K562 (cell line): ENCODE results near the gene KDM2B. TPM values are rescaled to one million over a fixed set of nuclear protein-coding genes. Genes with fewer than 3 reads are reported as not detected.

Experiments used
- FOXJ3 ChIP-seq: sonication (generic); formaldehyde crosslinking; IDR thresholded peaks from 2 replicates; pipeline ENCODE4 v1.4.0; 2020; ENCODE audit warnings: mild to moderate bottlenecking, missing genetic modification reagents
- HDAC8 ChIP-seq: fragments of 450-650 bp; IDR thresholded peaks from 2 replicates; pipeline ENCODE4 v1.6.1; 2016; ENCODE audit warnings: mild to moderate bottlenecking, missing genetic modification characterization, moderate library complexity, missing compliant biosample characterization
- MEIS2 ChIP-seq: fragments of 450-650 bp; IDR thresholded peaks from 2 replicates; pipeline ENCODE4 v1.6.1; 2014; ENCODE audit warnings: mild to moderate bottlenecking; ENCODE audit not compliant: partially characterized antibody
- MYNN ChIP-seq, 2 experiments: sonication (generic); formaldehyde crosslinking in 1 of 2; IDR thresholded peaks; 2 replicates each; pipeline versions ENCODE4 v1.5.0 to v1.6.1; 2016 to 2020; ENCODE audit warnings: antibody characterized with exemption in 1 of 2, missing genetic modification reagents in 1 of 2
- NRF1 ChIP-seq, 2 experiments: fragments of 450-650 bp; IDR thresholded peaks in 1 of 2; conservative IDR thresholded peaks in 1 of 2; 2 replicates each; pipeline ENCODE4 v1.6.1; 2014; ENCODE audit warnings: mild to moderate bottlenecking in 2 of 2
- TEAD4 ChIP-seq, 2 experiments: sonication (generic) in 1 of 2; formaldehyde crosslinking in 1 of 2; IDR thresholded peaks; 2 replicates each; pipeline versions ENCODE4 v1.6.1 to v1.8.0; 2012 to 2022; ENCODE audit warnings: borderline replicate concordance in 1 of 2, inconsistent platforms in 1 of 2, low read length in 1 of 2, mild to moderate bottlenecking in 1 of 2, missing genetic modification reagents in 1 of 2
- ZNF586 ChIP-seq: fragments of 450-650 bp; formaldehyde crosslinking; conservative IDR thresholded peaks from 2 replicates; pipeline ENCODE4 v1.4.0; 2020; ENCODE audit warnings: mild to moderate bottlenecking, moderate library complexity
- ZNF778 ChIP-seq: fragments of 450-650 bp; formaldehyde crosslinking; IDR thresholded peaks from 2 replicates; pipeline ENCODE4 v1.4.0; 2020; ENCODE audit warnings: mild to moderate bottlenecking, moderate library complexity
- polyA plus RNA-seq, 8 experiments: library from polyadenylated mRNA; depleted of rRNA in 4 of 8; stranded (reverse) in 5 of 8; unstranded in 3 of 8; fragments of >200 nt; fragmentation: Nextera tagmentation in 2 of 8; fragmentation: Illumina TruSeq in 1 of 8; extraction: Ambion mirVana in 2 of 8; extraction: Trizol in 1 of 8; gene quantifications; 2 replicates each; pipeline versions ENCODE4 v1.2.1 to v1.2.3, GENCODE V29; 2011 to 2014; ENCODE audit warnings: inconsistent platforms in 1 of 8, missing spikeins in 1 of 8
- total RNA-seq, 7 experiments: library from RNA; depleted of rRNA in 6 of 7; stranded (reverse); fragments of >200 nt in 6 of 7; fragmentation: Illumina TruSeq in 2 of 7; extraction: Trizol in 2 of 7; gene quantifications; 2 replicates each; pipeline versions ENCODE4 v1.2.1 to v1.2.3, GENCODE V29; 2011 to 2021; ENCODE audit warnings: low replicate concordance in 1 of 7
- TF ChIP-seq, protein P1 (sequence below): fragments of 250-450 bp; sonication (Bioruptor Pico); IDR thresholded peaks from 2 replicates; pipeline ENCODE4 v1.5.0; 2020; ENCODE audit warnings: mild to moderate bottlenecking
- TF ChIP-seq, protein P2 (sequence below): fragments of 450-650 bp; formaldehyde crosslinking; IDR thresholded peaks from 2 replicates; pipeline ENCODE4 v1.4.0; 2022; ENCODE audit warnings: missing genetic modification characterization
- TF ChIP-seq, protein P3 (sequence below), 2 experiments: fragments of 150-350 bp in 1 of 2; IDR thresholded peaks; 2 replicates each; pipeline ENCODE4 v1.6.1; 2012 to 2016; ENCODE audit warnings: low read depth in 2 of 2, low read length in 2 of 2, mild to moderate bottlenecking in 1 of 2, moderate library complexity in 1 of 2
- TF ChIP-seq, protein P4 (sequence below): fragments of 450-650 bp; conservative IDR thresholded peaks from 2 replicates; pipeline ENCODE4 v1.6.1; 2016; ENCODE audit warnings: missing genetic modification characterization, low read depth, mild to moderate bottlenecking, missing compliant biosample characterization, moderate library complexity
- TF ChIP-seq, protein P5 (sequence below): sonication (generic); formaldehyde crosslinking; IDR thresholded peaks from 2 replicates; pipeline ENCODE4 v1.8.0; 2022; ENCODE audit warnings: mild to moderate bottlenecking, missing genetic modification reagents
- TF ChIP-seq, protein P6 (sequence below): fragments of 450-650 bp; formaldehyde crosslinking; IDR thresholded peaks from 2 replicates; pipeline ENCODE4 v1.4.0; 2020; ENCODE audit warnings: mild to moderate bottlenecking, moderate library complexity

KDM2B gene
- total and polyA plus RNA-seq, 9 of the 15 experiments (the other 6 are each of a cell fraction or from before 2014, with no cell fraction given) = 7.4 to 50.5 (median 22.5) TPM

DNA sequence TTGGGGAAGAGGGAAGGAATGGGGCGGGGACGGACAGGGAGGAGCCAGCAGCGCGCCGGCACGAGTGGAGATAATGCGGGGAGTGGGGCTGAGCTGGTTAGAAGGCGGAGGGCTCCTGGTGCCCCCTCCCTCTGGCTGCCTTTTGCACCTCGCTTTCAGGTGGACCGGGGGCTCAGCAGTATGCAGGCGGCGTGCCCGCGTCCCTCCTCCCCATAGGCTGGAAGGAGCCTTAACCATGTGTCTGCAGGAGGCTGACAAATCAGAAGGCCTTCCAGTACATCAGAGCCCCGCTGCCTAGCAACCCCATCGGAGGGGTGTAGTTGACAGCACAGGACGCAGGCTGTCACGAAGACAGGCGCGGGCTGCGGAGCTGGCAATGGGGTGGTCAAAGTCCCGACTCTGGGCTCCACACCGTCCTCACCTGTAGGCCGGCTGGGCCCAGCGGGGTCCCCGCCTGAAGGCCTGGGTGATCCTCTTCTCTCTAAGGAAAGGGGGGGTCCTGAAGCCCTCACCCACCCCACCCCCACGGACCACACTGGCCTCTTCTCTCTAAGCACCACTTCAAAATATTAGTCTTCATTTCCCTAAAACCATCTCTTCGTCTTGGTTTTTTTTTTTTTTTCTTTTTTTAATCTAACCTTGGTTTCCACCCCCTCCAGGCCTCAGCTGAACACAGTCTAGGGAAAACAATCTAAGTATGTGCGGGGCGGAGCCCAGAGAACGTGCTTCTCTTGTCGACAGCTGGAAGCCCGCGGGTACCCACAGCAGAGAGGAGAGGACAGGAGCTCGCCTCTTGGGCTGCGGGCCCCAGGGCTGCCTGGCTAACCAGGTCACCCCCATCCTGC is 44.5 kb downstream of the KDM2B start (continued):
- TF ChIP-seq, protein P1, sequence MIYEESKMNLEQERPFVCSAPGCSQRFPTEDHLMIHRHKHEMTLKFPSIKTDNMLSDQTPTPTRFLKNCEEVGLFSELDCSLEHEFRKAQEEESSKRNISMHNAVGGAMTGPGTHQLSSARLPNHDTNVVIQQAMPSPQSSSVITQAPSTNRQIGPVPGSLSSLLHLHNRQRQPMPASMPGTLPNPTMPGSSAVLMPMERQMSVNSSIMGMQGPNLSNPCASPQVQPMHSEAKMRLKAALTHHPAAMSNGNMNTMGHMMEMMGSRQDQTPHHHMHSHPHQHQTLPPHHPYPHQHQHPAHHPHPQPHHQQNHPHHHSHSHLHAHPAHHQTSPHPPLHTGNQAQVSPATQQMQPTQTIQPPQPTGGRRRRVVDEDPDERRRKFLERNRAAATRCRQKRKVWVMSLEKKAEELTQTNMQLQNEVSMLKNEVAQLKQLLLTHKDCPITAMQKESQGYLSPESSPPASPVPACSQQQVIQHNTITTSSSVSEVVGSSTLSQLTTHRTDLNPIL (CRISPR knock-in tag) = no peak
- TF ChIP-seq TEAD4 (IDR thresholded peaks at IDR 0.05; ENCODE audit: low read length) (no peak), TEAD4 (CRISPR knock-in tag; IDR thresholded peaks at IDR 0.05; ENCODE audit: borderline replicate concordance) (no peak), NRF1 (conservative IDR thresholded peaks at IDR 0.05 in 1 of 2, IDR thresholded peaks at IDR 0.05 in 1 of 2) (peak; percentile 23 to 31; a peak in 2 of 4 replicates), HDAC8 (tag) (no peak), ZNF778 (no peak), FOXJ3 (no peak), ZNF586 (CRISPR knock-in tag) (no peak), MEIS2 (peak; percentile 40), MYNN (IDR thresholded peaks at IDR 0.05) (peak; percentile 99), MYNN (CRISPR knock-in tag; IDR thresholded peaks at IDR 0.05) (peak; percentile 78)
- TF ChIP-seq, protein P2, sequence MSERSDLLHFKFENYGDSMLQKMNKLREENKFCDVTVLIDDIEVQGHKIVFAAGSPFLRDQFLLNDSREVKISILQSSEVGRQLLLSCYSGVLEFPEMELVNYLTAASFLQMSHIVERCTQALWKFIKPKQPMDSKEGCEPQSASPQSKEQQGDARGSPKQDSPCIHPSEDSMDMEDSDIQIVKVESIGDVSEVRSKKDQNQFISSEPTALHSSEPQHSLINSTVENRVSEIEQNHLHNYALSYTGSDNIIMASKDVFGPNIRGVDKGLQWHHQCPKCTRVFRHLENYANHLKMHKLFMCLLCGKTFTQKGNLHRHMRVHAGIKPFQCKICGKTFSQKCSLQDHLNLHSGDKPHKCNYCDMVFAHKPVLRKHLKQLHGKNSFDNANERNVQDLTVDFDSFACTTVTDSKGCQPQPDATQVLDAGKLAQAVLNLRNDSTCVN = no peak
- TF ChIP-seq, protein P3, sequence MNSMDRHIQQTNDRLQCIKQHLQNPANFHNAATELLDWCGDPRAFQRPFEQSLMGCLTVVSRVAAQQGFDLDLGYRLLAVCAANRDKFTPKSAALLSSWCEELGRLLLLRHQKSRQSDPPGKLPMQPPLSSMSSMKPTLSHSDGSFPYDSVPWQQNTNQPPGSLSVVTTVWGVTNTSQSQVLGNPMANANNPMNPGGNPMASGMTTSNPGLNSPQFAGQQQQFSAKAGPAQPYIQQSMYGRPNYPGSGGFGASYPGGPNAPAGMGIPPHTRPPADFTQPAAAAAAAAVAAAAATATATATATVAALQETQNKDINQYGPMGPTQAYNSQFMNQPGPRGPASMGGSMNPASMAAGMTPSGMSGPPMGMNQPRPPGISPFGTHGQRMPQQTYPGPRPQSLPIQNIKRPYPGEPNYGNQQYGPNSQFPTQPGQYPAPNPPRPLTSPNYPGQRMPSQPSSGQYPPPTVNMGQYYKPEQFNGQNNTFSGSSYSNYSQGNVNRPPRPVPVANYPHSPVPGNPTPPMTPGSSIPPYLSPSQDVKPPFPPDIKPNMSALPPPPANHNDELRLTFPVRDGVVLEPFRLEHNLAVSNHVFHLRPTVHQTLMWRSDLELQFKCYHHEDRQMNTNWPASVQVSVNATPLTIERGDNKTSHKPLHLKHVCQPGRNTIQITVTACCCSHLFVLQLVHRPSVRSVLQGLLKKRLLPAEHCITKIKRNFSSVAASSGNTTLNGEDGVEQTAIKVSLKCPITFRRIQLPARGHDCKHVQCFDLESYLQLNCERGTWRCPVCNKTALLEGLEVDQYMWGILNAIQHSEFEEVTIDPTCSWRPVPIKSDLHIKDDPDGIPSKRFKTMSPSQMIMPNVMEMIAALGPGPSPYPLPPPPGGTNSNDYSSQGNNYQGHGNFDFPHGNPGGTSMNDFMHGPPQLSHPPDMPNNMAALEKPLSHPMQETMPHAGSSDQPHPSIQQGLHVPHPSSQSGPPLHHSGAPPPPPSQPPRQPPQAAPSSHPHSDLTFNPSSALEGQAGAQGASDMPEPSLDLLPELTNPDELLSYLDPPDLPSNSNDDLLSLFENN (IDR thresholded peaks at IDR 0.05; ENCODE audit: low read depth in 2 of 2, low read length in 2 of 2) = no peak
- TF ChIP-seq, protein P4, sequence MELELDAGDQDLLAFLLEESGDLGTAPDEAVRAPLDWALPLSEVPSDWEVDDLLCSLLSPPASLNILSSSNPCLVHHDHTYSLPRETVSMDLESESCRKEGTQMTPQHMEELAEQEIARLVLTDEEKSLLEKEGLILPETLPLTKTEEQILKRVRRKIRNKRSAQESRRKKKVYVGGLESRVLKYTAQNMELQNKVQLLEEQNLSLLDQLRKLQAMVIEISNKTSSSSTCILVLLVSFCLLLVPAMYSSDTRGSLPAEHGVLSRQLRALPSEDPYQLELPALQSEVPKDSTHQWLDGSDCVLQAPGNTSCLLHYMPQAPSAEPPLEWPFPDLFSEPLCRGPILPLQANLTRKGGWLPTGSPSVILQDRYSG (tag) = no peak
- TF ChIP-seq, protein P5, sequence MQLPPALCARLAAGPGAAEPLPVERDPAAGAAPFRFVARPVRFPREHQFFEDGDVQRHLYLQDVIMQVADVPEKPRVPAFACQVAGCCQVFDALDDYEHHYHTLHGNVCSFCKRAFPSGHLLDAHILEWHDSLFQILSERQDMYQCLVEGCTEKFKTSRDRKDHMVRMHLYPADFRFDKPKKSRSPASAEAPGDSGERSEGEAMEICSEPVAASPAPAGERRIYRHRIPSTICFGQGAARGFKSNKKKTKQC (CRISPR knock-in tag) = no peak
- TF ChIP-seq, protein P6, sequence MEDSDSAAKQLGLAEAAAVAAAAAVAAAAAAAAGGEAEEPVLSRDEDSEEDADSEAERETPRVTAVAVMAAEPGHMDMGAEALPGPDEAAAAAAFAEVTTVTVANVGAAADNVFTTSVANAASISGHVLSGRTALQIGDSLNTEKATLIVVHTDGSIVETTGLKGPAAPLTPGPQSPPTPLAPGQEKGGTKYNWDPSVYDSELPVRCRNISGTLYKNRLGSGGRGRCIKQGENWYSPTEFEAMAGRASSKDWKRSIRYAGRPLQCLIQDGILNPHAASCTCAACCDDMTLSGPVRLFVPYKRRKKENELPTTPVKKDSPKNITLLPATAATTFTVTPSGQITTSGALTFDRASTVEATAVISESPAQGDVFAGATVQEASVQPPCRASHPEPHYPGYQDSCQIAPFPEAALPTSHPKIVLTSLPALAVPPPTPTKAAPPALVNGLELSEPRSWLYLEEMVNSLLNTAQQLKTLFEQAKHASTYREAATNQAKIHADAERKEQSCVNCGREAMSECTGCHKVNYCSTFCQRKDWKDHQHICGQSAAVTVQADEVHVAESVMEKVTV = no peak
